ENCODE results near the gene DSCAML1. TPM values are rescaled to one million over a fixed set of nuclear protein-coding genes. Genes with fewer than 3 reads are reported as not detected.

DSCAML1 gene
- total and polyA plus RNA-seq, 9 of the 15 experiments (the other 6 are each of a cell fraction or from before 2014, with no cell fraction given), result not detected

DNA sequence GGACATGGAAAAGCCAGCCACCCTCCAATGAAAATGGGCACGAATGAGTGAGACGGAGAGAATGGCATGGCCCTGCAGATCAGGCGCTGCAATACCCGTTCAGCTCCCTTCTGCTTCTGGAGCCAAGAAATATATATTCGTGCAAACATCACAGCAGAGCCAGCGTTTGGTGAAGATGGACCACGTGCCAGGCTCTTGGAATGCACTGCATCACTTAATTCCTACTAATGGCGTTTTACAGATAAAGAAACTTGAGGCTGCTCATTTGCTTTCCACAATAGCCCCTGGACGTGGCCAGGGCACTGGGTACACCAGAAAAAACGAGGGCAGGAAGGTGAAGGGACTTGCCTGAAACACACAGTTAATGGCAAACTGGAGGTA, 29.2 kb upstream of the DSCAML1 start:
- WGBS (ENCODE audit: insufficient coverage, low coverage, missing lambda C conversion rate), result 2% methylated on average over 10 of the region's 10 CpGs
- Histone ChIP-seq H3K4me2 (ENCODE audit: insufficient read depth, low read length) (no peak overlapping the region), H3K27me3 (ENCODE audit: control insufficient read depth in 2 of 2, insufficient read depth in 2 of 2, low read length in 2 of 2) (peaks cover 29 to 85% of the 10 kb centered on the region in 2 experiments), H3K9me1 (ENCODE audit: control insufficient read depth, insufficient read depth, low read length) (no peaks in the 10 kb centered on the region), H3K4me1 (replicated peaks in 1 of 2; ENCODE audit: control insufficient read depth in 2 of 2, insufficient read depth in 2 of 2, low read length in 2 of 2) (peaks cover 0 to 28% of the 10 kb centered on the region in 2 experiments; a peak in 1 of 5 replicates), H2AFZ (ENCODE audit: low read depth, low read length) (no peak overlapping the region), H3K4me3 (no peak overlapping the region), H3K79me2 (ENCODE audit: control insufficient read depth, insufficient read depth, low read length) (no peaks in the 10 kb centered on the region), H3K27ac (ENCODE audit: extremely low read depth, low read depth, low read length) (no peak overlapping the region), H4K20me1 (replicated peaks; ENCODE audit: control insufficient read depth, insufficient read depth, low read length) (peaks cover 13% of the 10 kb centered on the region; the same call in 1 of the 2 replicates), H3K9ac (ENCODE audit: insufficient read depth in 1 of 2, low read depth in 2 of 2, low read length in 2 of 2) (no peak overlapping the region), H3K9me3 (replicated peaks; ENCODE audit: control insufficient read depth, insufficient read depth, low read depth, low read length) (no peaks in the 10 kb centered on the region), H3K36me3 (ENCODE audit: control insufficient read depth, insufficient read depth, low read length) (no peaks in the 10 kb centered on the region)
- intact Hi-C loops (cut with micrococcal nuclease) (no loop called here), in situ Hi-C loops (cut with MboI) (no loop called here)
- no TSS peak for BruUV-seq (replicated peaks)
- FAIRE-seq, result no peak
- ATAC-seq, result no peak
- no peak for DNase-seq (ENCODE audit: extremely low read depth in 1 of 4, low spot score in 3 of 4)
- POLR2A ChIA-PET, result interaction anchor here (0.9 kb wide), 1 partner anchor 24 kb away, joined by 8 read pairs; no protein-coding TSS in a partner anchor
- CTCF ChIA-PET (ENCODE audit: low intra/inter-chr PET ratio), result no interaction called here
- TF ChIP-seq PRPF4 (IDR thresholded peaks at IDR 0.05; ENCODE audit: insufficient read depth, low read depth, low read length, poor library complexity, severe bottlenecking) (no peak), RHOXF2B (CRISPR knock-in tag; conservative IDR thresholded peaks at IDR 0.05) (no peak), HES1 (IDR thresholded peaks at IDR 0.05; ENCODE audit: low read depth) (no peak), ZNF589 (CRISPR knock-in tag; IDR thresholded peaks at IDR 0.05; ENCODE audit: low read depth) (no peak), CLOCK (CRISPR knock-in tag; IDR thresholded peaks at IDR 0.05; ENCODE audit: borderline replicate concordance) (no peak), SRSF1 (IDR thresholded peaks at IDR 0.05; ENCODE audit: low read depth, low read length) (no peak), ZNF436 (CRISPR knock-in tag; IDR thresholded peaks at IDR 0.05) (no peak), MED1 (CRISPR knock-in tag; IDR thresholded peaks at IDR 0.05; ENCODE audit: borderline replicate concordance) (no peak), JUND (IDR thresholded peaks at IDR 0.05; ENCODE audit: borderline replicate concordance, low read depth, low read length) (no peak), JUND (tag; IDR thresholded peaks at IDR 0.05; ENCODE audit: borderline replicate concordance, low read depth, low read length) (no peak), HMGN3 (IDR thresholded peaks at IDR 0.05; ENCODE audit: borderline replicate concordance, extremely low read depth, insufficient read length, low read depth, low read length) (no peak), TEAD1 (CRISPR knock-in tag; IDR thresholded peaks at IDR 0.05) (no peak), E2F1 (CRISPR knock-in tag; IDR thresholded peaks at IDR 0.05) (no peak), NCOA2 (IDR thresholded peaks at IDR 0.05; ENCODE audit: partially characterized antibody in 2 of 2) (no peak), RCOR1 (IDR thresholded peaks at IDR 0.05; ENCODE audit: borderline replicate concordance in 1 of 2, low read depth in 2 of 2, low read length in 2 of 2) (no peak), SREBF1 (IDR thresholded peaks at IDR 0.05; ENCODE audit: borderline replicate concordance, low read depth, low read length) (no peak)
- TF ChIP-seq, protein P1, sequence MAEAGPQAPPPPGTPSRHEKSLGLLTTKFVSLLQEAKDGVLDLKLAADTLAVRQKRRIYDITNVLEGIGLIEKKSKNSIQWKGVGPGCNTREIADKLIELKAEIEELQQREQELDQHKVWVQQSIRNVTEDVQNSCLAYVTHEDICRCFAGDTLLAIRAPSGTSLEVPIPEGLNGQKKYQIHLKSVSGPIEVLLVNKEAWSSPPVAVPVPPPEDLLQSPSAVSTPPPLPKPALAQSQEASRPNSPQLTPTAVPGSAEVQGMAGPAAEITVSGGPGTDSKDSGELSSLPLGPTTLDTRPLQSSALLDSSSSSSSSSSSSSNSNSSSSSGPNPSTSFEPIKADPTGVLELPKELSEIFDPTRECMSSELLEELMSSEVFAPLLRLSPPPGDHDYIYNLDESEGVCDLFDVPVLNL (CRISPR knock-in tag; IDR thresholded peaks at IDR 0.05; ENCODE audit: low read depth), result no peak

Measured in K562 (cell line).